Raji (cell line): ENCODE measurements around the gene NEK7.

Experiments
- POLR2A ChIP-seq: IDR thresholded peaks from 2 replicates; pipeline ENCODE4 v1.6.1; 2011; ENCODE audit warnings: low read depth, low read length, control low read depth; ENCODE audit not compliant: insufficient read depth

Gene NEK7

DNA sequence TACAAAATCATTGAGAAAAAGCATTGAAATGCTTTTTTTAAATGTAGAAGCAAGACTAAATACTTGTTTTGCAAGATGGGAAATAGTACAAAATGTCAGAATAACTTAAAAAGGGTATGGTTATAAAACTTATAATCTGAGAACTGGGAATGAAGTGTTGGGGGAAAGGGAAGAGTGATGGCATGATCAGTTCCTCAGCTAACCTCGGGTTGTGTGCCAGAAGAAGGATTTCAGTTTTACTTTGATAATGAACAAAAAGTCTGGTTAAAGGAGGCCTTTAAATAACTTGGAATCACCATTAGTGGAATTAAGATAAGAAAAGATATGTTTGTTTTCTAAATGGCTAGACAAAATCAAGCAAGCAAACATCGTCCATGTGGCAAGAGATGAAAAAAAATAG, 20.7 kb downstream of the NEK7 start:
- TF ChIP-seq POLR2A = no peak

DNA sequence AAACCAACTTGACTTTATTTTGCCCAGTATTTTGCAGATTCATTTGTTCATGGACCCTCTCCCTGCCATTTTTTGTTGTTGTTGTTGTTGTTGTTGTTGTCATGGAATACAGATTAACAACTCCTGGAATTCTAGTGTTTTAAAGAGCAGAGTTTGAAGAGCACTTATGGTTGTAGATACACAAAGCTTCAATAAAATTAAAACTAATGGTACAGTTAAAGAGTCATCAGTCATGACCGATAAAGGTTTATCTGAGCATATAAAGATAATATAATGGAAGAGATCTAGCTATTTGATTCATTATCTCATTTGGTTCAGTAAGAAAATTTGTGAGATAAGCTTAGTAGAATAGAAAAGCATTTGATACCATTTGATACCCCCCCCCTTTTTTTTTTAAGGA, 21.8 kb downstream of the NEK7 start:
- no peak for TF ChIP-seq POLR2A

DNA sequence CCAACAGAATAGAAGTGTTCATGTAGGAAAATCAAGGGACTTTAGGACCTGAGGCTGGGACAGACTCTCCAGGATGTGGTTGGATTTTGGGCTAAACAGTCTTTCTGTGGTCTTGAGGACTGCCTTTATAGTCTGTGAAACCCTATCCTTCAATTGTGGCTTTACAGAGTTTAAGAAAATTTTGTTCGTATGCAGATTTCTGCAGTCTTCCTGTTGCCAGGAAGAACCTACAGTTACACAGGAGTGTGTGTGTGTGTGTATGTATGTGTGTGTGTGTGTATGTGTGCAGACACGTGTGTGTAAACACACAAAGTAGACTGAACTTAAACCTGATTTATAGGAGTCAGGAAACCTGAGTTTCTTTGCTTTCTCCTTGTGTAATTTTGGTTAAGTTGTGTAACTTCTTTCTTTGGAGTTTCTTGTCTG, 22.8 kb downstream of the NEK7 start:
- TF ChIP-seq POLR2A = no peak

DNA sequence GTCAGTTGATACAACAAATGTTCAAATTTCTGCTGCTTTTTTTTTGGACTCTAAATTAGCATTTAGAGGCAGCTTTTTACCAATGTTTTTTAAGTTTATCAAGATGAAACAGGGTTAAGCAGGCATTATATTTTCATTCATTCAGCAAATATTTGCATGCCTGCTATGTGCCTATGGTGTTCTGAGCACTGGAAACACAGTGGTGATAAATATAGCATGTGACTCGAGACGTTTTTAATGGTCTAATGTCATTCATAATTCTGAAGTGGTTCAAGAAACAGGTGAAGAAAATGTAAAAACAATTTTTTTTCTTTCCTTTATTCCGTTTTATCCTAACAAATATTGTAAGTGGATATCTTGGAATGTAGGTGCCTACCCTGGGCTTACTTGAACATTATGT, 26.8 kb downstream of the NEK7 start:
- no peak for TF ChIP-seq POLR2A

DNA sequence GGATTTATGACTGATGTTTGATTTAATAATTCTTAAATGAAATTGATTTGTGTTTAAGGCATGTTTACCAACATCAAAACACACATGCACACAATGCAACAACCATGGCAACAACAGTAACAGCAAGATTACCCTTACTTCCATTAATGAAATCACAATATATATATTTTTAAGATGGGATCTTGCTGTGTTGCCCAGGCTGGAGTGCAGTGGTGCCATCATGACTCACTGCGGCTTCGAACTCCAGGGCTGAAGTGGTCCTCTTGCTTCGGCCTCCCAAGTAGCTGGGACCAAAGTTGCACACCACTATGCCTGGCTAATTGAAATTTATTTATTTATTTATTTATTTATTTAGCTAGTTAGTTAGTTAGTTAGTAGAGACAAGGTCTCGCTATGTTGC, 27.7 kb downstream of the NEK7 start:
- no peak for TF ChIP-seq POLR2A

DNA sequence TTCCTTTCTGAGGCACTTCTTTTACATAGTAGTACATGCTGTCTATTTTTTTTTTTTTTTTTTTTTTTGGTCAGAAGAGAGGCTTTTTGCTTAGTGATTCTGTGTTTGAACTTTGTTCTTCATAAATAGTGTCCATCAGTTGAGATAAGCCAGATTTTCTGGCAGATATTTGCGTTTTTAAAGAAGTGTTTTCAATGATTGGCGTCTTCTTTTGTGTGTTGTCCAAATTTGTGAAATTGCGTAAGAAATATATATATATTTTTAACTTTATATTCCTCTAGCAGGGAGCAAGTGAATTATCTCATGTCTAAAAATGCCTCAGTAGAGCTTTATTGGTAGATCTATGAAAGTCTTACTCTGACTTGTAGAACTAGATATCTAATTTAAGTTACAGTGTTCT, 28.3 kb downstream of the NEK7 start:
- no peak for TF ChIP-seq POLR2A

DNA sequence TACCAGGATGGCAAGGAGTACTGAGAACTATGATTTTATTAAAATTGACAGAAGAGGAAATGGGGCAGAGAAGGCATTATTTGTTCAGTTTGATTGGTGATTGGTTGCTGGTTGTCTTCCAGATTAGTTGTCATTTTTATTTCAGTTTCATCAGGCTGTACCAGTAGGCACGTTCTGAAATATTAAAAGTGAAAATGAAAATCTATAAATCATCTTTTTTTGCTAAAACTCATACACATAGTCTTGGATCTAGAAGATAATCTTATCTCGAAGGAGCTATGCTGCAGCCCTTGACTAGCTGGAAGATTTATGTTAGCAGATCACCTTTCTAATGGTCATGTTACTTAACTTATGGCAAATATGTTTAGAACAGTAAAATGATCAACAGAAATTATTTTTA, 29.0 kb downstream of the NEK7 start:
- TF ChIP-seq POLR2A = no peak

DNA sequence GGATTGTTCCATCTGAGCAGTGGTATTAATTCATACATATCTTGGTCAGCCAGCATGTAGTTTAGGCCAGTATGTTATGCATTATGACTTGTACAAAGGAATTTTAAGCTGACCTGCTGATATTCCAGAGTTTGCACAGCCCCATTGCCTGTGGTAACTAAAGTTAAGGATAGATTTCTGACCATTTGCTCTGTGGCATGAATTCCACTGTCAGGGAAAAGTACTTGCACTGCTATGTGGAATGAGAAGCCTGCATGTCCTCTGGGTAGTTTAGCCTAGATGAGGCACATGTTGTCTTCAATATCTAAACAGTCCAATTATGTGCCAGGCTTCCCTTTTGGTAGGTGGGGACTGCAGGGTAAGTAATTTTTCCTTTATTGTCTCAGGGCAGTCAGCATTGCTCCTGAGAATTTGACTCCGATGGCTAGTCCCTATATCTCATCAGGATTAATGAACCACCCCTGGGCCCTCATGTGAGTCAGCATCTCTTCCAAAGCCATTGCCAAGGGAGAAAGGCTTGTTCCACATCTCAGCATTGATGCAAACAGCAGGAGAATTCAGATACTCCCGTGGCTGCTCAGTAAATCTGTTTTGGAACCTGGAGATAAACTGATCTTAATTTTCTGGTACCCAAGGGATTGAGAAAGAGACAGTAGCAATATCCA, 30.2 kb downstream of the NEK7 start:
- no peak for TF ChIP-seq POLR2A

DNA sequence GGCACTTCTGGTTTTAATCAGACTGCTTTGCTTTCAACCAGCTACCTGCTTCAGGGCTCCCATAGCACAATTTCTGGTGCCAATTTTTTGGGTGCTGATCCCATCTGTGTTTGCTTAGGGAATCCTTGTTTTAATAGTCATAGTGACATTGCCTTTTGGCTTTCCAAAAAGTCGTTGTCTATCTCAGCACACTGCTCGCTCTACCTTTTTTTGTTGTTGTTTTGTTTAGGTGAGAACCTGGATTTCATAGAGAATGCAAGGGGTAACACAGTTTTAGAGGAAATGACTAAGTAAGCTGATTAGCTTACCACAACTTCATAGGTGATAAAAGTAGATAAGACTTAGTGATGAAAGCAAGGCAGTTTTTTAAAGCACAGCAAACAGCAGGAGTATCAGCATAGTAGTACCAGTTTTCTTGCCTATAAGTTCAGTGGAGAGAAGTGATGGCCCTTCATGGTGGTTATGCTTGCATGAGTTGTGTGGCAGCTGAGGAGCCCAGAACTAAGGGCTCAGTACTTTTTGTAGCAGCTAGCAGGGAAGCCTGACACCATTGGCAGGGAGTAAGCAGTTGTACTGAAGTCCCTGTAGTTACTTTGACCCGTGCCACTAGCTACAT, 31.3 kb downstream of the NEK7 start:
- TF ChIP-seq POLR2A = no peak

DNA sequence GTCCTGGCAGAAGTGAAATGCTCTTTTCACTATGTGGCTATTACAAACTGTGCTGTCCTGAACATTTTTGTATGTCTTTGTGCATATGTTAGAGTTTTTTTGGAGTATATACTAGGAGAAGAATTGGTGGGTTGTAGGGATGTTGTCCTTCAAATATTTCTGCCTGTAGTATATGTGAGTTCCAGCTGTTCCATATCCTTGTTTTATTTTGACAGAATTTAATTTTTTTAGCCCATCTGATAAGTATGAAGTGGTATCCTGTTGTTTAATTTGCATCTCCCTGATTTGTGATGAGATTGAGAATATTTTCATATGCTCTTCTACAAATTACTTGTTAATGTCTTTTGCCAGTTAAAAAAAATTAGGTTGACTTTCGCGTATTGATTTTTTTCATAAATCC, 34.3 kb downstream of the NEK7 start:
- TF ChIP-seq POLR2A = no peak

DNA sequence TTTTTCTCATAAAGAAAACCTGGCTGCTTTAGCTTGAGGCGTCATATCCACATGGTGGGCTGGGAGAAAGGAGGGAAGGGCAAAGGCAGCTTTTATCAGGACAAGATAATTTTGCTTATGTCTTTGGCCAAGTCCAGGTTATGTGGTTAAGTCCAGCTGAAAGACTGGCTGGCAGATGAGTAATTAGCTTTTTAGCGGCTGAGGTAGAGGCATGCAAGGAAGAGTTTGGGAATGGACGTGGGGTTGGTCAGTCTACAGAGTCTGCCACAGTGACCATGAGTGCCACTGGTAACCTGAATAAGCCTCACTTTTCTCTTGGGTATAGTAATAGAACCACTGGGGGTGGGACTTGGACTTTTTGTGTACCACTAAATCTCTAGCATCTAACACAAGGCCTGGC, 39.8 kb downstream of the NEK7 start:
- TF ChIP-seq POLR2A = no peak

DNA sequence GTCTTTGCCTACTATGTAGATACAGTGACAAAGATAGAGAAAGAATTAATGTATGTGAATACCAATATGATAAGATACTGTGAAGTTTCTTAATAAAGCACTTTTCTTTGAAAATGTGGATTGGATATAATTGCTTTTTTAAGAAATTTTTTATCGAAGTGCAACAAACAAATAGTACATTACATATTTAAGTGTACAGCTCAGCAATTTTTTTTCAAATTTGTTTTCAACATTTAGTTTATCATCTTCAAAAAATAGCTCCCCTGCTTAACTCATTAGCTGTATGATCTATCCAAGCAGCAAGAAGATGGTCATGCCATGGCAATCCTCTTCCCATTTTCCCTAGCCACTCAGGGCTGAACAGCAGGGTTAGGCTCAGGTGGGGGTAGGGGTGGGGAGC, 40.5 kb downstream of the NEK7 start:
- TF ChIP-seq POLR2A = no peak

DNA sequence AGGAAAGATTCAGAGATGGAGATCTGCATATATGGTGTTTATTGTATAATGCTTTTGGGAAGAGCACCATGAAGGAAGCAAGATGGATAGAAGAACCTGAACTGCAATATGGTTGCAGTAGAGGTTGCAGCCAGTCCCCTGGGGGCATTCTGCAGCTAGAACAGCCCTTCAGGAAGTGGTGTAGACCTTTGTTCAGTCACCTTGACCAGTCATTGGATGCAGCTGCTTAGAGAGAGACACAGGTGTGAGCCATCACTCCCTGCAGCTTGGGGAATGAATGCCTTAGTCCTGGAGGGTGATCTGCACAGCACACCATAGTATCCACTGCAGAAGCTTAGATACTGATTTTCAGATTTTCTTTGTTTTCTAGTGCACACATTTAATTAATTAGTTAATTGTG, 42.3 kb downstream of the NEK7 start:
- no peak for TF ChIP-seq POLR2A

DNA sequence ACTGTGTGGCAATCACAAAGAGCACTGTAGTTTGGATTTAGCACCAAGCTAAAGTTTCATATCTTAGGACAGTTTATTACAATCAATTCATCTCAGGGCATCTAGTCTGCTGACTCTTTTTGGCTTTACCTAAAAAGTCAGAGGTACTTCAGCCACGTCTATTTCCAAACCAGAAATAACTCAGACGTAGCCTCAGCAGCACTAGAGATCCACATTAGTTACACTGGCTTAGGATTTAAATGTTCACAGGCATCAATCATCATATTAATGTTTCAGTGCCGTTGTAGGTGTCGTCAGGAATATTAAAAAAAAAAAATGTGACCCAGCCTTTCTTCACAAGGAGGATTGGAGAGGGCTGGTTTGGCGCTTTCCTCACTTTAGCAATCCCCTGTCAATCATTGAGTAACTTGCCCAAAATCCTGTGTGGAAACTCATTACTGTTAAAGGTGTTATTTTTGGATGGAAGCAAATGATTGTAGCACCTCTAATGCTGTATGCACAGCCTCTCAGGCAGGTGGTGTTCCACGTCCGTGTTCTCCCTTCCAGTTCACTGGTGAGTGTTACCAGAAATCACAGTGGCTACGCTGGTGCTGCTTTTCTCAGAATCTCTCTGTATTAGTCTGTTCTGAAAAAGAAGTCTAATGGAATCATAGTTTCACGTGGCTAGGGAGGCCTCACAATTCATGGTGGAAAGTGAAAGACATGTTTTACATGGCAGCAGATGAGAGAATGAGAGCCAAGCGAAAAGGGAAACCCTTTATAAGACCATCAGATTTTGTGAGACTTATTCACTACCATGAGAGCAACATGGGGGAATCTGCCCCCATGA, 45.4 kb downstream of the NEK7 start:
- TF ChIP-seq POLR2A = no peak

DNA sequence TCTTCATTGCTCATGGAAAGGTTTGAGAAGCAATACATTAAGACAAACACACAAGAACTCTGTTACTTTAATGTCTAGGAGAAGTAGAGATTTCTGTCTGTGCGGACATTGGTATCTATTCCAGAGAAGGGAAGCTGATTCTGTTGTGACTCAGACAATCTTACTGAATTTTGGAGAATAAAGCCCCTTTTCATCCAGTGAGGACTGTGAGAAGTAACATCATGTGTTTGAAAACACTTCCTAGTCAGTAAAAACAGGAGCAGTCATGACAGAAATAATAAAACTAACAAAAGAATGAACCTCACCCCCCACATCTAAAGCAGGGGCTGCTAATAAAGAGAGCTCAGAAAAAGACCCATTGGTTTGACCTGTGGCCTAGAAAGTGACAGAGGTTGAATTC, 46.6 kb downstream of the NEK7 start:
- TF ChIP-seq POLR2A = no peak

DNA sequence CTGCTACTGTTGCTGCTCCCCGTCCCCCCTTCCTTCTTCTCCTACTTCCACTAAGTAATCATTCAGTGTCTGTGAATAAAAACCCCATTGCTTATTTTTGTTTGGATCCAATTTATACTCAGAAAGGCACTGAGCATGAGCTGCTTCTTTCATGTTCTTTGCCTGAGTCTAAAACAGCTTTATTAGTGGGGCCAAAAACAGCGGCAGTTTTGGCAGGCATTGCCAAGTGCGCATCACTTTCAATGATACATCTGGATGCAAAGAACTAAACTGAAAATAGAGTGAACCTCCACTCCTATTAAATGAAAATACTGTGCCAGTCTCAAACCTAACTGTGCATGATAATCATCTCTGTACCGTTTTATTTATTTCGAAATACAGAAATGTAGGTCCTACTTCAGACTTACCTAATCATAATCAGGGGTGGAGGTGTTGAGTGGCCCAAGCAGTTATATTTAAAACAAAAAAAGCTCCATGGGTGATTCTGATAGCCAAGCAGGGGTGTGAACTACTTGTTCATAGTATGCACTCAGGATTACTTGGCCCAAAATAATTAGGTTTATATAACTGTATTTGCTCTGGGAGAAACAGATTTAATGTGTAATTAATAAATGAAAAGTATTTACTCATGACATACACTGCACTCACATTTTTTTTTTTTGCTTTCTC, 48.4 kb downstream of the NEK7 start:
- TF ChIP-seq POLR2A = no peak
